NCI-H524 (cell line): ENCODE results near the gene PHF21A.

Experiments
- DNase-seq, 2 experiments: peaks; one replicate each; lab custom pipeline; 2025; lab: John Stamatoyannopoulos, UW

The PHF21A gene

GRCh38 chr11:46075928-46076327, 45.3 kb downstream of the PHF21A start:
- no peak for DNase-seq

- no peak for DNase-seq
Observed at GRCh38 chr11:46075168-46075567, 46.1 kb downstream of the PHF21A start.

GRCh38 chr11:46073632-46074031, 47.6 kb downstream of the PHF21A start:
- no peak for DNase-seq

- no peak for DNase-seq
Observed at GRCh38 chr11:46072172-46072964, 48.9 kb downstream of the PHF21A start.

GRCh38 chr11:46071091-46071490, 50.2 kb downstream of the PHF21A start:
- no peak for DNase-seq

- DNase-seq, result no peak
Observed at GRCh38 chr11:46069595-46069994, 51.7 kb downstream of the PHF21A start.

- no peak for DNase-seq
Observed at GRCh38 chr11:46066335-46066734, 54.9 kb downstream of the PHF21A start.

GRCh38 chr11:46065681-46066080, 55.6 kb downstream of the PHF21A start:
- no peak for DNase-seq

- DNase-seq, result no peak
Observed at GRCh38 chr11:46064221-46064620, 57.0 kb downstream of the PHF21A start.

- DNase-seq, result no peak
Observed at GRCh38 chr11:46063138-46063537, 58.1 kb downstream of the PHF21A start.

- no peak for DNase-seq
Observed at GRCh38 chr11:46060013-46060412, 61.2 kb downstream of the PHF21A start.

- DNase-seq, result no peak
Observed at GRCh38 chr11:46057489-46057888, 63.8 kb downstream of the PHF21A start.

- no peak for DNase-seq
Observed at GRCh38 chr11:46055371-46055770, 65.9 kb downstream of the PHF21A start.

GRCh38 chr11:46051102-46051501, 70.2 kb downstream of the PHF21A start:
- no peak for DNase-seq

GRCh38 chr11:46050662-46051061, 70.6 kb downstream of the PHF21A start:
- peak in 1 of 2 experiments; percentile 17 for DNase-seq

- DNase-seq, result no peak
Observed at GRCh38 chr11:46050003-46050461, 71.2 kb downstream of the PHF21A start.

GRCh38 chr11:46049325-46049897, 71.8 kb downstream of the PHF21A start:
- peak; percentile 10 to 49 for DNase-seq

- no peak for DNase-seq
Observed at GRCh38 chr11:46048198-46048597, 73.1 kb downstream of the PHF21A start.

- DNase-seq, result no peak
Observed at GRCh38 chr11:46047520-46047919, 73.7 kb downstream of the PHF21A start.

GRCh38 chr11:46045811-46046210, 75.4 kb downstream of the PHF21A start:
- no peak for DNase-seq

- DNase-seq, result no peak
Observed at GRCh38 chr11:46044601-46045000, 76.7 kb downstream of the PHF21A start.

- DNase-seq, result no peak
Observed at GRCh38 chr11:46039990-46040389, 81.3 kb downstream of the PHF21A start.

GRCh38 chr11:46038529-46038928, 82.7 kb downstream of the PHF21A start:
- DNase-seq, result no peak

- no peak for DNase-seq
Observed at GRCh38 chr11:46036969-46037368, 84.3 kb downstream of the PHF21A start.
